T-cell (primary cell): ENCODE results near the gene CCR2. TPM values are rescaled to one million over a fixed set of nuclear protein-coding genes. Genes with fewer than 3 reads are reported as not detected.

Experiments used
- ATAC-seq, 4 experiments: fragments of 200-7000 bp in 3 of 4; fragments of 150-1000 bp in 1 of 4; cut with Tn5 transposase; replicated peaks in 1 of 4; 1 replicate in 3 of 4; 2 replicates in 1 of 4; pipeline ENCODE4 v1.10.0; 2021; ENCODE audit warnings: moderate library complexity in 3 of 4, mild to moderate bottlenecking in 2 of 4, moderate number of reproducible peaks in 1 of 4
- CTCF ChIA-PET, 2 donors: fragments of 300-600 bp; sonication (Branson Sonifier 250); formaldehyde crosslinking; loops; one replicate each; lab custom pipeline; 2022; ENCODE audit warnings: antibody characterized with exemption in 2 of 2; lab: Charles Lee
- POLR2A ChIA-PET, 2 donors: fragments of 300-600 bp; sonication (Branson Sonifier 250); formaldehyde crosslinking; loops; one replicate each; lab custom pipeline; 2022; ENCODE audit warnings: antibody characterized with exemption in 2 of 2; lab: Charles Lee
- DNase-seq, 35 experiments: peaks; one replicate each; pipeline versions ENCODE4 v3.0.0 to v3.0.0-alpha.2; 2013 to 2023
- H3K27ac ChIP-seq: one replicate; pipeline ENCODE4 v1.5.1; 2013; ENCODE audit warnings: low read length
- H3K27me3 ChIP-seq, 2 experiments: replicated peaks in 1 of 2; 1 replicate in 1 of 2; 2 replicates in 1 of 2; pipeline versions ENCODE4 v1.6.1 to v1.7.0; 2013; ENCODE audit warnings: low read length in 1 of 2, mixed read lengths in 1 of 2; ENCODE audit not compliant: control insufficient read depth in 2 of 2, insufficient read depth in 2 of 2; ENCODE audit errors: extremely low read depth in 1 of 2
- H3K36me3 ChIP-seq, 2 donors: 1 replicate in 1 of 2; 2 replicates in 1 of 2; pipeline versions ENCODE4 v1.6.1 to v1.7.0; 2013; ENCODE audit warnings: low read length in 1 of 2; ENCODE audit not compliant: control insufficient read depth in 2 of 2, insufficient read depth in 1 of 2; ENCODE audit errors: extremely low read depth in 1 of 2
- H3K4me1 ChIP-seq, 2 experiments: 1 replicate in 1 of 2; 2 replicates in 1 of 2; pipeline versions ENCODE4 v1.6.1 to v1.7.0; 2013; ENCODE audit warnings: low read length in 2 of 2, mixed read lengths in 1 of 2; ENCODE audit not compliant: insufficient read depth in 2 of 2, control insufficient read depth in 1 of 2; ENCODE audit errors: extremely low read depth in 1 of 2
- H3K4me3 ChIP-seq, 2 donors: 1 replicate in 1 of 2; 2 replicates in 1 of 2; pipeline versions ENCODE4 v1.5.1 to v1.7.0; 2013; ENCODE audit warnings: mild to moderate bottlenecking in 2 of 2, low read length in 1 of 2, moderate library complexity in 1 of 2; ENCODE audit not compliant: control insufficient read depth in 1 of 2; ENCODE audit errors: extremely low read depth in 1 of 2
- H3K9me3 ChIP-seq: 2 replicates; pipeline ENCODE4 v1.7.0; 2013
- H3K27ac Mint-ChIP-seq, 2 donors: one replicate each; pipeline ENCODE4 v1.8.0; 2020 to 2021; ENCODE audit warnings: mild to moderate bottlenecking in 2 of 2, mixed read lengths in 2 of 2
- H3K27me3 Mint-ChIP-seq, 2 donors: one replicate each; pipeline ENCODE4 v1.8.0; 2021 to 2022; ENCODE audit warnings: mixed read lengths in 2 of 2
- H3K36me3 Mint-ChIP-seq: one replicate; pipeline ENCODE4 v1.8.0; 2021; ENCODE audit warnings: mixed read lengths
- H3K4me1 Mint-ChIP-seq, 3 donors: one replicate each; pipeline ENCODE4 v1.8.0; 2020 to 2022; ENCODE audit warnings: mixed read lengths in 3 of 3, mild to moderate bottlenecking in 1 of 3
- H3K4me3 Mint-ChIP-seq, 3 donors: one replicate each; pipeline ENCODE4 v1.8.0; 2020 to 2022; ENCODE audit warnings: mild to moderate bottlenecking in 3 of 3, mixed read lengths in 3 of 3, moderate library complexity in 3 of 3
- H3K9me3 Mint-ChIP-seq, 3 donors: one replicate each; pipeline ENCODE4 v1.8.0; 2020 to 2022; ENCODE audit warnings: mixed read lengths in 3 of 3
- WGBS: methylation state at CpG from one replicate; pipeline ENCODE4 v1.1.5; 2013; ENCODE audit warnings: missing lambda C conversion rate; ENCODE audit not compliant: insufficient coverage; 5-methylcytosine and 5-hydroxymethylcytosine counted together
- total RNA-seq, 35 experiments: library from RNA in 6 of 35; stranded (reverse) in 6 of 35; fragments of 120-200 nt in 1 of 35; gene quantifications; one replicate each; pipeline versions ENCODE4 v1.2.1 to v1.2.4 and lab custom pipeline; 2013 to 2026

Gene CCR2
- total RNA-seq, 5 donors from 2014 or later (not counting 1 experiment from before 2014, with no cell fraction given): 3.3 to 15.1 (median 8.1) TPM

GRCh38 chr3:46409739-46410489 is 56.0 kb downstream of the CCR2 start:
- H3K27ac Mint-ChIP-seq: peak overlapping the region in 1 of 2 donors; percentile 56

More at GRCh38 chr3:46409739-46410489, 56.0 kb downstream of the CCR2 start:
- H3K27ac ChIP-seq: no peak overlapping the region
- Mint-ChIP-seq H3K4me1 (peaks cover 28 to 35% (median 32%) of the 10 kb centered on the region in 3 donors), H3K9me3 (no peaks in the 10 kb centered on the region), H3K36me3 (no peaks in the 10 kb centered on the region), H3K27me3 (no peaks in the 10 kb centered on the region), H3K4me3 (no peak overlapping the region)
- ChIA-PET CTCF (no interaction called here), POLR2A (no interaction called here)
- DNase-seq: no peak
- WGBS: 79% methylated on average over 7 of the region's 9 CpGs
- no peaks in the 10 kb centered on the region for H3K9me3 ChIP-seq
- peaks cover 24 to 26% of the 10 kb centered on the region in 2 experiments for H3K4me1 ChIP-seq
- H3K36me3 ChIP-seq: no peaks in the 10 kb centered on the region
- ATAC-seq: no peak
- no peaks in the 10 kb centered on the region for H3K27me3 ChIP-seq
- H3K4me3 ChIP-seq: no peak overlapping the region

Other genes starting within 250 kb of the CCR2 start
- under 1 TPM; 0.12 to 0.98 (median 0.43) TPM for gene CCR1, start 145.8 kb upstream of the CCR2 start, total RNA-seq
- 1 to 10 TPM in 1 of 5 donors, under 1 TPM in 2, not detected in 2; 0.33 to 1.2 (median 0.55) TPM for gene CCR3, start 111.7 kb upstream of the CCR2 start, total RNA-seq
- 10 to 100 TPM in 3 of 5 donors, 1 to 10 TPM in 2; 4.0 to 14.6 (median 10.1) TPM for gene CCR5, start 16.8 kb downstream of the CCR2 start, total RNA-seq
- 1 to 10 TPM; 1.1 to 2.5 (median 1.6) TPM for gene CCRL2, start 53.1 kb downstream of the CCR2 start, total RNA-seq
- gene LTF, start 110.8 kb downstream of the CCR2 start, total RNA-seq: under 1 TPM in 1 of 5 donors, not detected in 4; 0.16 TPM
- not detected for gene RTP3, start 143.9 kb downstream of the CCR2 start, total RNA-seq
- gene LRRC2, start 212.2 kb downstream of the CCR2 start, total RNA-seq: 1 to 10 TPM in 3 of 5 donors, under 1 TPM in 2; 0.30 to 1.9 (median 1.0) TPM